Right ventricle myocardium inferior (tissue), 1 donor: Measurements from ENCODE around the gene TRIO. TPM values are rescaled to one million over a fixed set of nuclear protein-coding genes. Genes with fewer than 3 reads are reported as not detected.

Source experiments
- ATAC-seq: fragments of 200-7000 bp; cut with Tn5 transposase; one replicate; pipeline ENCODE4 v1.9.1; 2020; ENCODE audit warnings: mild to moderate bottlenecking, moderate library complexity
- DNase-seq: peaks from one replicate; pipeline ENCODE4 v3.0.0; 2021; ENCODE audit errors: missing footprints
- intact Hi-C: fragments of 100-400 bp; cut with DNase I; formaldehyde crosslinking; loops from one replicate; pipeline ENCODE4 v1.11.0; 2022
- total RNA-seq: library from RNA; stranded (reverse); fragmentation: NEBNext Ultra II Directional; extraction: Animal tissue kit (Norgen Biotek cat#: 25700); gene quantifications from one replicate; pipeline ENCODE4 v1.2.1, GENCODE V29; 2021
- donor health status: DM: no; HTN: yes; CAD: no; lungs with severe emphysema.

TRIO gene
- total RNA-seq, 1 donor from 2014 or later: 56.9 TPM

DNA sequence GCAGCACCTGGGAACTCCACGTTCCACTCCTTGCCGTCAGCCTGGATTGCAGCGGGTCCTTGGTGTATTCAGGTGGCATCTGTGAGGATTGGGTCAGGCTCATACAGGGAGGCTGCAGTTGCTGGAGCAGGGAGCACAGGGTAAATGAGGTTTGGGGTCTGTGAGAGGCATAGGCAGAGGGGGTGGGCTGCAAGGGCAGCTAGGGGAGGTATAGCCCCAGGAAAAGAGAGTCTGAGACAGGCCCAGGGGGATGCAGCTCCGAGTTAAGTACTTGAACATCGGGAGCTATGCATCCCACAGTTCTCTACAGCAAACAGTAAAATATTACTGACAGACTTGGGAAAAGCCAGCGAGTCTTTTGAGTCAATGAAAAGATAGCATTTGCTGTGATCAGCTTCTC lies 101.6 kb downstream of the TRIO start:
- intact Hi-C loops: no loop called here
- ATAC-seq (no peak), DNase-seq (no peak)

GRCh38 chr5:14245132-14245925 lies 102.2 kb downstream of the TRIO start:
- intact Hi-C loops: no loop called here

DNA sequence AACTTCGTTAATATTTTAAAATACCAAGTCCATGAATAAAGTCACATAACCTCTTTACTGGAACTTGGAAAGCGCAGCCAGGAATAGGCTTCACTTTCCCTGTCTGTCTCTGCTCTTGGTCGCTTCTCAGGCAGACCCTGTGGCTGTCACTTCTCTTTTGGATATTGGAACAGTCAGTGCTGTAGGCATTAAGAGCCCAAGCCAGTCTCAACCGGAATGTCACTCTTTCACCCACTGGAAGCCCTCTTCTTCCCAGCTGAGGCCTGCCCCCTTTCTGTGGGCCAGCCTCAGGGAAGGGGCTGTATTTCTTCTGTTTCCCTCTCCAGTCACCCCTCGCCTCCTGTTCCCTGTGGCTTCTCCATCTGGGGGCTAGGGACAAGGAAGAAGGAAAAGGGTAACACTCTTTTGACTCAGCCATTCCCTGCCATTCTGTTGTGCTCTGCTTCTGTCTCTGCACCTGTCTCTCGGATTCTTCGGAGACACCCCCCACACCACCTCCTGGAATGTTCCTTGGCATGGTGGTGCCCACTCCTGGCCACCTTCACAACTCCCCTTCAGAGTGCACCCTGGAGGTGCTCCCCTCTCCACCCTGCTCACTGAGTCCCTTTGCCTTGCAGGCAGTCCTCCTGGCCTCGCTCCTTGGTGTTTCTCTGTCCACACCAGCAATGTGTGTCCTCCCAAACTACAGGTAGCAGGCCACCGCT lies 103.4 kb downstream of the TRIO start:
- no peak for DNase-seq
- intact Hi-C loops: no loop called here
- ATAC-seq: no peak

More at GRCh38 chr5:14245132-14245925, 102.2 kb downstream of the TRIO start:
- ATAC-seq: peak; percentile 59
- no peak for DNase-seq

GRCh38 chr5:14247054-14247386 lies 103.9 kb downstream of the TRIO start:
- ATAC-seq (no peak), DNase-seq (no peak)
- intact Hi-C loops: no loop called here

DNA sequence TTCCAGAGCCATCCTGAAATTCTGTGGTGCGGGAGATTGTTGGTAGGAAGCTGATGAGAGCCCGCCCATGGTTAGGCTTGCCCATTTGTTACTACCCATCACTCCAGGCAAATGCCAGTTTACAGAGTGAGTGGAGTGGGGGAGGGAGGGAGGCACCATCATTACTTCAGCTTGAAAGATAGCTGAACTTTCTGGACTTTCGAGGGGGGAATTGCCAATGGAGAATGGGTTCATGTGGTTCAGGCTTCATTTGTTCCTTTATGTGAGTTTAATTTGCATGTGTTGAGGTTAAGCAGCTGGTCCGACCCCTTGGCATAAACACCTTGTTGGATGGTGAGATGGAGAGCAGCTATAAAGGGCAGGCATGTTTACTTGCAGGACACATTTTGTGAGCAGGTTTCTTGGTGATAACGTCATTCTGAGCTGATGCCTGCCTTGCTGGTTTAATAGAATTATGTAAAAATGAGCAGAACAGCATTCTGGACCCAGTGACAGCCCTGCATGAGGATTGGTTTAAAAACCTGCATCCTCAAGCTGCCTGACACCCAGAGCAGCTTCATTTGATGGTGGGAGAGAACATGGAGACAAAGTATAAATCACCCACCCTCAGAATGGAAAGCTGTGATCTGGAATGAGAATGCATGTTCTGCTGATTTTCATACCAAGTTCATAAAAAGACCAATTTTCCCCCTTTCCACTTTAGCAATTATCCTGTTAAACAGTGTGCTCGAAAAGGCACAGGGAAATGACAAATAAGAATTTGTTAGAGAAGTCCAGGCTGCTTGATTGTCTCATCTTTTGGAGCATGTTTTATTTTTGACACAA lies 106.3 kb downstream of the TRIO start:
- ATAC-seq (no peak), DNase-seq (no peak)
- intact Hi-C loops: loop anchor here (5.0 kb wide), 1 partner anchor 47 kb away; no protein-coding TSS in a partner anchor

DNA sequence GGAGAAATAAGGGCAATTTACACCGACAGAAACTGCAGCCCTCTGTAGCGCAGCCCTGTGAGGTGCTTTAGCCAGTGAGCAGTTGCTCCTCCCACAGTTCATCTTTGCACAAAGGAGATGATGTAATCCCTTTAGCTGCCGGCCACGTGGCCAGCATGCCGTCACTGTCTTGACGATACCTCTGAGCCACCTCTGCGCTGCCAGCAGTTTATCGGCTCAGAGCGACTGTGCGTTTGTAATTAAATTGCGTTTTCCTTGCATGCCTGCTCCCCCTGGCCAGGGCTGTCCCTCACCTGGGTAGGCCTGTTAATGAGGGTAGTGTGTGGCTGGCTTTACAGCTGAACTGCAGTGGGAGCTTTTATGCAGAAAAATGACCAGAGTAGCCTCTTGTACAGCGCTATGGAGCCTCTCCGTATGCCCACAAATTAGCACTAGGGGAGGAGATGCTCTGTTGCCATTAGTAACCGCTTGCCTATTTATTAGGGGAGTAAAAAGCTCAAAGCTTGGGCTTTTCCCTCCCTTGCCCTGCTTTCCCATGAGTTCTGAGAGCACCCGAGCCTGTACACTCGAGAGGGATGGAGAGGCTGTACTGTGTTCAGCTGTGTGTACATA lies 107.0 kb downstream of the TRIO start:
- intact Hi-C loops: loop anchor here (5.0 kb wide), 1 partner anchor 48 kb away; no protein-coding TSS in a partner anchor
- DNase-seq (peak; percentile 77), ATAC-seq (peak; percentile 84)

GRCh38 chr5:14250748-14251701 lies 107.9 kb downstream of the TRIO start:
- DNase-seq (no peak), ATAC-seq (no peak)
- intact Hi-C loops: loop anchor here (5.0 kb wide), 1 partner anchor 49 kb away; no protein-coding TSS in a partner anchor

DNA sequence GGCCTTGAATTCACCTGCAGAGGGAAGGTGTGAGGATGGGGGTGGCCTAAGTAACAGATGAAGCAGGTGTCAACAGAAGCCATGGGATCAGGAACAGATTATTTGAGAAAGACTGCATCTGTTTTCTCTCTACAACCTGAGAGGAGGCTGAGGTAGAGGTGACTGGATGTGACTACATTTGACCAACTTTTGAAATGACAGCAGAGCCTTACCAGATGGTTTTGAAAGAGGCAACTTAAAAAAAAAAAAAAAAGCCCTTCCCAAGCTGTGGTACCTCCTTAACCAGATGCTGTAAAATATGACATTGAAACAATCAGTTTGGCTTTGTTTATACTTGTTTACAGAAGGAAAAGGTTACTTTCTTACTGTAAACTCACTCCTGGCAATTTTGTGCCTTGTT lies 108.6 kb downstream of the TRIO start:
- DNase-seq: no peak
- ATAC-seq: no peak
- intact Hi-C loops: loop anchor here (5.0 kb wide), 1 partner anchor 49 kb away; no protein-coding TSS in a partner anchor

DNA sequence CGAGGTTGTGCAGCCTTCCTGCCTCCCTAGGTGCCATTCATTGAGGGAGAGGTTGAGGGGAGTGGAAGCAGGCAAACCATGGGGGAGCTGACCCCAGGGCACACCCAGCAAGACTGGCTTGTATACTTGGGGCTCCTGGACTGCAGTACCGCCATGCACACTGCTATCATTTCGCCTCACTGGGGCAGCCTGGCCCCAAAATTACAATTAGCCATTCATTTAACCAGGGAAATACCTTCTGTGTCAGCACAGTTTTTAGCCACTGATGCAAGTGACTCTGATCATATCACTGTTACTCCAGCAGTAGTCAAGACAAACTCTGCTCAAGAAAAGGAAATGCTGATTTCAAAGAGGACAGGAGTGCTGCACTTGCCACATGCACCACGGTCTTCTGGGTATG lies 109.7 kb downstream of the TRIO start:
- no peak for DNase-seq
- no peak for ATAC-seq
- intact Hi-C loops: loop anchor here (5.0 kb wide), 1 partner anchor 50 kb away; no protein-coding TSS in a partner anchor

GRCh38 chr5:14254686-14255085 lies 111.5 kb downstream of the TRIO start:
- ATAC-seq: no peak
- intact Hi-C loops: loop anchor here (5.0 kb wide), 1 partner anchor 52 kb away; no protein-coding TSS in a partner anchor
- DNase-seq: no peak

- intact Hi-C loops: no loop called here
- DNase-seq: no peak
- ATAC-seq: no peak
These were observed 113.0 kb downstream of the TRIO start for GRCh38 chr5:14256026-14256690.

GRCh38 chr5:14256756-14257393 lies 113.7 kb downstream of the TRIO start:
- ATAC-seq: no peak
- intact Hi-C loops: no loop called here
- no peak for DNase-seq

GRCh38 chr5:14257995-14258403 lies 114.9 kb downstream of the TRIO start:
- ATAC-seq (no peak), DNase-seq (no peak)
- intact Hi-C loops: no loop called here

DNA sequence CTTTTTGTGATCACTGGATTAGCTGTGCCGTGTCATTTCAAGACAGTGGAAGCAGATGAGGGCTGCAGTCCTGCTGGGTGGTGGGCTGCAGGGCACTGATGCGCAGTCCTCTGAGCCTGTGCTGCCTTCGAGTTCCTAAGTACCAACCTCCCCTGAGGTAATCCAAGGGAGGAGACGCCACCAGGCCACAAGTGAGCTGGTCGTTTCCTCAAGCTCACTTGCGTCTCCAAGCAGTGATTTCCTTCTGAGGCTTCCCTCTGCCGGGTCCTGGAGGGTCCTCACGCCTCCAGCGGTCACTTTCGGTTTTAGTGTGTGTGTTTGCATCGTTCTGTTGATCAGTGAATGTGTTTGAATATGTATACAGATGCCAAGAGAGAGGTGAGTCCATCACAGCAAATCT lies 115.7 kb downstream of the TRIO start:
- intact Hi-C loops: no loop called here
- DNase-seq (no peak), ATAC-seq (no peak)

- ATAC-seq (no peak), DNase-seq (no peak)
- intact Hi-C loops: no loop called here
These were observed 117.5 kb downstream of the TRIO start for GRCh38 chr5:14260637-14261036.

GRCh38 chr5:14261235-14261634 lies 118.1 kb downstream of the TRIO start:
- no peak for DNase-seq
- intact Hi-C loops: no loop called here
- no peak for ATAC-seq
